ENCODE results near the gene MSH3. TPM values are rescaled to one million over a fixed set of nuclear protein-coding genes. Genes with fewer than 3 reads are reported as not detected.

The MSH3 gene
- polyA plus RNA-seq, 2 of the 4 experiments (the other 2 are of a cell fraction), result 9.3 to 13.1 TPM

DNA sequence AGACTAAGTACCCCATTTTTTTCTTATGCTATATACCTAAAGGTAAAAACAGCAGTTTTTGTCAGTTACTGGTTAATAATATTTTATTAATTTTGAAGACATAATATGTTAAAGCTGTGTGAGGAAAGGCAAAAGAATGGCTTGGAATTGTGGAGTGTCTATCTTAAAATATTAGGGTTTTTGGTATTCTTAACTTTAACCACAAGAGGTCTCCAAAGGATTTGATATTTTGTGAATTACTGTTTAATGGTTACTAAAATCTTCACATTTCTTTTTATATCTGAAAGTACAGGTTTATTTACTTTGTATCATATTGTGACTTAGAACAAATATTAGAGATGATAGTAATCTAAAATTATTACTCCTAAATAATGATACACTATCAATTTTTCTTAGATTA, 32.3 kb downstream of the MSH3 start (continued):
- TF ChIP-seq, protein P1, sequence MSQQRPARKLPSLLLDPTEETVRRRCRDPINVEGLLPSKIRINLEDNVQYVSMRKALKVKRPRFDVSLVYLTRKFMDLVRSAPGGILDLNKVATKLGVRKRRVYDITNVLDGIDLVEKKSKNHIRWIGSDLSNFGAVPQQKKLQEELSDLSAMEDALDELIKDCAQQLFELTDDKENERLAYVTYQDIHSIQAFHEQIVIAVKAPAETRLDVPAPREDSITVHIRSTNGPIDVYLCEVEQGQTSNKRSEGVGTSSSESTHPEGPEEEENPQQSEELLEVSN (IDR thresholded peaks at IDR 0.05; ENCODE audit: borderline replicate concordance, low read depth), result no peak
- TF ChIP-seq HOXB13 (CRISPR knock-in tag; IDR thresholded peaks at IDR 0.05; ENCODE audit: low read depth) (no peak), SMC3 (IDR thresholded peaks at IDR 0.05) (peak; percentile 41; the same call in 2 of the 3 replicates)

DNA sequence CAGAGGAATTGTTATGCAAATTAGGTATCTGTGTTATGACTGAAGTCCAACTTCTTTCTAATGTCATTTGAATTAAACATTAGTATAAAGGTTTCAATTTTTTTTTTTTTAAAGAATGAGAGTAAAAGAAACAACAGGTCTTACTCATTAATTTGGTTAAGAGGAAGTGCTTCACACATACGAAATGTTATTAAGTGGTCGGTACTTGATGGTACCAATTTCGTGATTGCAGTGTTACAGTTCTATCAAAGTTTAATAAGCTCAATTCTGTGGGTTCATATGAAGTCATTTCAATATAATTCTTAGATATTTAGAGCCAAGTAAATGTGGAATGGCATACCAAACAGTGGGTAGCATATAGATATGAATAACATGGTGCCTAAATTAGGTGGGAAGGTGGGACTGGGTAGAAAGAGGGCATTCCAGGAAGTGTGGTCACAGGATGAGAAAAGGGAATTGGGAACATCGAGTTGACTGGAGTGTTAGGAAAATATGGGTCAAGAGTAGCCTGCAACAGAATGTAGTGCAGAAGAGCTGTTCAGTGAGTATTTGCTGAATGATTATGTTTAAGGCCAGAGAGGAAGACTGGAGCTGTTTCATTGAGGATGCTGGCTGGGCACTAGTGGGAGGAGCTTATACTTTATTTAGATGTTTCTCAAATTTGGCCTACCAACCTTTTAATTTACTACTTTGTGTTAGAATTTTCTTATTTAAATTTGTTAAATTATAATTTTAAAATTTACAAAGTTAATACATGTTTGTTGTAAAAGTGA, 34.4 kb downstream of the MSH3 start:
- Histone ChIP-seq H3K4me3 (no peak overlapping the region), H3K9me3 (no peaks in the 10 kb centered on the region; the same call in 2 of the 3 replicates), H3K4me2 (no peak overlapping the region), H3K27ac (no peak overlapping the region), H3K4me1 (no peaks in the 10 kb centered on the region)
- POLR2A ChIA-PET, result interaction anchor here (0.6 kb wide), 1 partner anchor 1892 kb away, joined by 3 read pairs; no protein-coding TSS in a partner anchor
- 74% methylated on average over 4 of the region's 4 CpGs for WGBS (ENCODE audit: missing lambda C conversion rate)
- TF ChIP-seq CEBPB (IDR thresholded peaks at IDR 0.05) (no peak), CHD2 (IDR thresholded peaks at IDR 0.05; ENCODE audit: low read length, partially characterized antibody) (no peak), FOSL2 (IDR thresholded peaks at IDR 0.05) (no peak), FOSL2 (CRISPR knock-in tag; IDR thresholded peaks at IDR 0.05) (no peak), HDAC2 (IDR thresholded peaks at IDR 0.05) (no peak)
- TF ChIP-seq, protein P2, sequence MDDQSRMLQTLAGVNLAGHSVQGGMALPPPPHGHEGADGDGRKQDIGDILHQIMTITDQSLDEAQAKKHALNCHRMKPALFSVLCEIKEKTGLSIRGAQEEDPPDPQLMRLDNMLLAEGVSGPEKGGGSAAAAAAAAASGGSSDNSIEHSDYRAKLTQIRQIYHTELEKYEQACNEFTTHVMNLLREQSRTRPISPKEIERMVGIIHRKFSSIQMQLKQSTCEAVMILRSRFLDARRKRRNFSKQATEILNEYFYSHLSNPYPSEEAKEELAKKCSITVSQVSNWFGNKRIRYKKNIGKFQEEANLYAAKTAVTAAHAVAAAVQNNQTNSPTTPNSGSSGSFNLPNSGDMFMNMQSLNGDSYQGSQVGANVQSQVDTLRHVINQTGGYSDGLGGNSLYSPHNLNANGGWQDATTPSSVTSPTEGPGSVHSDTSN (IDR thresholded peaks at IDR 0.05), result no peak
- TF ChIP-seq, protein P3, sequence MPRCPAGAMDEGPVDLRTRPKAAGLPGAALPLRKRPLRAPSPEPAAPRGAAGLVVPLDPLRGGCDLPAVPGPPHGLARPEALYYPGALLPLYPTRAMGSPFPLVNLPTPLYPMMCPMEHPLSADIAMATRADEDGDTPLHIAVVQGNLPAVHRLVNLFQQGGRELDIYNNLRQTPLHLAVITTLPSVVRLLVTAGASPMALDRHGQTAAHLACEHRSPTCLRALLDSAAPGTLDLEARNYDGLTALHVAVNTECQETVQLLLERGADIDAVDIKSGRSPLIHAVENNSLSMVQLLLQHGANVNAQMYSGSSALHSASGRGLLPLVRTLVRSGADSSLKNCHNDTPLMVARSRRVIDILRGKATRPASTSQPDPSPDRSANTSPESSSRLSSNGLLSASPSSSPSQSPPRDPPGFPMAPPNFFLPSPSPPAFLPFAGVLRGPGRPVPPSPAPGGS (IDR thresholded peaks at IDR 0.05), result no peak
- ATAC-seq (no peak), DNase-seq (ENCODE audit: low read depth in 1 of 2, low spot score in 1 of 2) (no peak), FAIRE-seq (no peak)
- CTCF ChIA-PET, result interaction anchor here (1.1 to 1.8 kb wide), 4 partner anchors 419 to 611 kb away, joined by 3 to 6 read pairs (median 4); no protein-coding TSS in a partner anchor

DNA sequence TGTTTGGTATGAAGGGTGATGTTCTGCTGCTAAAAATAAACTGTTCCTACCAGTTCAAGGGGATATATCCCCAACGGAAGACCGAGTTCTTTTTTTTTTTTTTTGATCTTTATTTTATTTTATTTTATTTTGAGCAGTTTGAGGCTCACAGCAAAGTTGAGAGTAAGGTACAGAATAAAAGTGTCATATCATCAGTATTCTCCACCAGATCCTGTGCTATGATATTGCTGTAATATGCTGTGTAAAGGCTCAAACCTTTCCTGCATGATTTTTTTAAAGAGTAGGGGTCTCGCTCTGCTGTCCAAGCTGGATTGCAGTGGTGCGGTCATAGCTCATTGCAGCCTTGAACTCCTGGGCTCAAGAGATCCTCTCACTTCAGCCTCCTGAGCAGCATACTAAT, 35.2 kb downstream of the MSH3 start:
- Histone ChIP-seq H3K27ac (no peak overlapping the region), H3K4me3 (no peak overlapping the region), H3K4me1 (no peaks in the 10 kb centered on the region), H3K4me2 (no peak overlapping the region), H3K9me3 (no peaks in the 10 kb centered on the region)
- ChIA-PET CTCF (interaction anchor here (1.5 to 1.8 kb wide), 2 partner anchors 476 to 610 kb away, joined by 4 read pairs; no protein-coding TSS in a partner anchor), POLR2A (no interaction called here)
- FAIRE-seq (no peak), DNase-seq (ENCODE audit: low read depth in 1 of 2, low spot score in 1 of 2) (no peak), ATAC-seq (no peak)
- 87% methylated on average over 4 of the region's 4 CpGs for WGBS (ENCODE audit: missing lambda C conversion rate)
- no peak for TF ChIP-seq MAZ (IDR thresholded peaks at IDR 0.05; ENCODE audit: borderline replicate concordance, low read depth, low read length)
- TF ChIP-seq MAFK (IDR thresholded peaks at IDR 0.05; ENCODE audit: partially characterized antibody), result peak; percentile 51
- TF ChIP-seq, protein P4, sequence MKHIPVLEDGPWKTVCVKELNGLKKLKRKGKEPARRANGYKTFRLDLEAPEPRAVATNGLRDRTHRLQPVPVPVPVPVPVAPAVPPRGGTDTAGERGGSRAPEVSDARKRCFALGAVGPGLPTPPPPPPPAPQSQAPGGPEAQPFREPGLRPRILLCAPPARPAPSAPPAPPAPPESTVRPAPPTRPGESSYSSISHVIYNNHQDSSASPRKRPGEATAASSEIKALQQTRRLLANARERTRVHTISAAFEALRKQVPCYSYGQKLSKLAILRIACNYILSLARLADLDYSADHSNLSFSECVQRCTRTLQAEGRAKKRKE (CRISPR knock-in tag; IDR thresholded peaks at IDR 0.05; ENCODE audit: low read depth), result no peak
- TF ChIP-seq CBX2 (IDR thresholded peaks at IDR 0.05; ENCODE audit: borderline replicate concordance, low read depth), result no peak
- no peak for TF ChIP-seq ZFP36 (IDR thresholded peaks at IDR 0.05; ENCODE audit: borderline replicate concordance, partially characterized antibody)

DNA sequence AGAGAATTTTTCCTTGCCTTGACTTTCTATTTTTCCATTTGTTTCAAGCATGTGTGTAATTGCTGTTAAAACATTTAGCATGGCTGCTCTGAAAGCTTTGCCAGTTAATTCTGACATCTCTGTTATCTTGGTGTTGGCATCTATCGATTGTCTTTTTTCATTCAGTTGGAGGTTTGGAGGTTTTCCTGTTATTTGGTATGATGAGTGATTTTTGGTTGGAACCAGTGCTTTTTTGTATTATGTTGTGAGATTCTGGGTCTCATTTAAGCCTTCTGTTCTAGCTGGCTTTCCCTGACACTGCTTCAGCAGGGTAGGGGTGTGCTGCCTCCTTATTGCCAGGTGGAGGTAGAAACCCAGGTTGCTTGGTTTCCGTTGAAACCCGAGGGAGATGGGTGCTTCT, 41.2 kb downstream of the MSH3 start:
- TF ChIP-seq, protein P5, sequence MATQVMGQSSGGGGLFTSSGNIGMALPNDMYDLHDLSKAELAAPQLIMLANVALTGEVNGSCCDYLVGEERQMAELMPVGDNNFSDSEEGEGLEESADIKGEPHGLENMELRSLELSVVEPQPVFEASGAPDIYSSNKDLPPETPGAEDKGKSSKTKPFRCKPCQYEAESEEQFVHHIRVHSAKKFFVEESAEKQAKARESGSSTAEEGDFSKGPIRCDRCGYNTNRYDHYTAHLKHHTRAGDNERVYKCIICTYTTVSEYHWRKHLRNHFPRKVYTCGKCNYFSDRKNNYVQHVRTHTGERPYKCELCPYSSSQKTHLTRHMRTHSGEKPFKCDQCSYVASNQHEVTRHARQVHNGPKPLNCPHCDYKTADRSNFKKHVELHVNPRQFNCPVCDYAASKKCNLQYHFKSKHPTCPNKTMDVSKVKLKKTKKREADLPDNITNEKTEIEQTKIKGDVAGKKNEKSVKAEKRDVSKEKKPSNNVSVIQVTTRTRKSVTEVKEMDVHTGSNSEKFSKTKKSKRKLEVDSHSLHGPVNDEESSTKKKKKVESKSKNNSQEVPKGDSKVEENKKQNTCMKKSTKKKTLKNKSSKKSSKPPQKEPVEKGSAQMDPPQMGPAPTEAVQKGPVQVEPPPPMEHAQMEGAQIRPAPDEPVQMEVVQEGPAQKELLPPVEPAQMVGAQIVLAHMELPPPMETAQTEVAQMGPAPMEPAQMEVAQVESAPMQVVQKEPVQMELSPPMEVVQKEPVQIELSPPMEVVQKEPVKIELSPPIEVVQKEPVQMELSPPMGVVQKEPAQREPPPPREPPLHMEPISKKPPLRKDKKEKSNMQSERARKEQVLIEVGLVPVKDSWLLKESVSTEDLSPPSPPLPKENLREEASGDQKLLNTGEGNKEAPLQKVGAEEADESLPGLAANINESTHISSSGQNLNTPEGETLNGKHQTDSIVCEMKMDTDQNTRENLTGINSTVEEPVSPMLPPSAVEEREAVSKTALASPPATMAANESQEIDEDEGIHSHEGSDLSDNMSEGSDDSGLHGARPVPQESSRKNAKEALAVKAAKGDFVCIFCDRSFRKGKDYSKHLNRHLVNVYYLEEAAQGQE (IDR thresholded peaks at IDR 0.05), result no peak
- no peak for TF ChIP-seq JUN (IDR thresholded peaks at IDR 0.05)
- DNase-seq (ENCODE audit: low read depth in 1 of 2, low spot score in 1 of 2) (no peak), ATAC-seq (no peak), FAIRE-seq (no peak)
- Histone ChIP-seq H3K4me3 (no peak overlapping the region), H3K9me3 (no peaks in the 10 kb centered on the region), H3K4me1 (no peaks in the 10 kb centered on the region), H3K4me2 (no peak overlapping the region), H3K27ac (no peak overlapping the region)
- POLR2A ChIA-PET, result no interaction called here
- CTCF ChIA-PET, result interaction anchor here (1.2 to 1.6 kb wide), 2 partner anchors 9 to 499 kb away, joined by 4 to 7 read pairs; no protein-coding TSS in a partner anchor
- 93% methylated on average over 3 of the region's 3 CpGs for WGBS (ENCODE audit: missing lambda C conversion rate)
